Measurements from ENCODE around the gene UGDH.
"Not testable (repeated sequence)": the region's sequence is repeated elsewhere in the genome, so short reads cannot be mapped to it uniquely, and the experiment has no call there.

UGDH gene

GRCh38 chr4:39476187-39476895 is 50.9 kb downstream of the UGDH start:
- Histone ChIP-seq H3K27me3 (ENCODE audit: control insufficient read depth in 5 of 5, insufficient read depth in 4 of 5, low read length in 5 of 5) (no peaks in the 10 kb centered on the region), H3K36me3 (ENCODE audit: control insufficient read depth in 5 of 5, insufficient read depth in 5 of 5, low read length in 5 of 5) (peaks cover 7 to 23% (median 12%) of the 10 kb centered on the region in 5 donors), H3K9me3 (ENCODE audit: control insufficient read depth in 5 of 5, low read length in 5 of 5) (no peaks in the 10 kb centered on the region), H3K4me3 (ENCODE audit: low read depth in 1 of 5, low read length in 5 of 5) (no peak overlapping the region), H3K9ac (ENCODE audit: low read length in 5 of 5) (no peak overlapping the region), H3K27ac (ENCODE audit: low read depth, low read length) (no peak overlapping the region), H3K4me1 (ENCODE audit: control insufficient read depth in 5 of 5, insufficient read depth in 5 of 5, low read length in 5 of 5) (peaks cover 0 to 5% (median 0%) of the 10 kb centered on the region in 5 donors)

- no peak overlapping the region for H3K4me3 ChIP-seq (ENCODE audit: low read depth in 1 of 5, low read length in 5 of 5)
- peaks cover 0 to 11% (median 8%) of the 10 kb centered on the region in 5 donors for H3K4me1 ChIP-seq (ENCODE audit: control insufficient read depth in 5 of 5, insufficient read depth in 5 of 5, low read length in 5 of 5)
- H3K9ac ChIP-seq (ENCODE audit: low read length in 5 of 5): no peak overlapping the region
- no peak overlapping the region for H3K27ac ChIP-seq (ENCODE audit: low read depth, low read length)
- peaks cover 7 to 17% (median 13%) of the 10 kb centered on the region in 5 donors for H3K36me3 ChIP-seq (ENCODE audit: control insufficient read depth in 5 of 5, insufficient read depth in 5 of 5, low read length in 5 of 5)
- no peaks in the 10 kb centered on the region for H3K9me3 ChIP-seq (ENCODE audit: control insufficient read depth in 5 of 5, low read length in 5 of 5)
- no peaks in the 10 kb centered on the region for H3K27me3 ChIP-seq (ENCODE audit: control insufficient read depth in 5 of 5, insufficient read depth in 4 of 5, low read length in 5 of 5)
These were observed 54.8 kb downstream of the UGDH start for GRCh38 chr4:39472396-39472795.

GRCh38 chr4:39470402-39470801 is 56.8 kb downstream of the UGDH start:
- Histone ChIP-seq H3K27me3 (ENCODE audit: control insufficient read depth in 5 of 5, insufficient read depth in 4 of 5, low read length in 5 of 5) (no peaks in the 10 kb centered on the region), H3K27ac (ENCODE audit: low read depth, low read length) (peak overlapping the region; percentile 69), H3K4me1 (ENCODE audit: control insufficient read depth in 5 of 5, insufficient read depth in 5 of 5, low read length in 5 of 5) (peaks cover 0 to 11% (median 8%) of the 10 kb centered on the region in 5 donors), H3K4me3 (ENCODE audit: low read depth in 1 of 5, low read length in 5 of 5) (no peak overlapping the region), H3K9me3 (ENCODE audit: control insufficient read depth in 5 of 5, low read length in 5 of 5) (no peaks in the 10 kb centered on the region), H3K9ac (ENCODE audit: low read length in 5 of 5) (no peak overlapping the region), H3K36me3 (ENCODE audit: control insufficient read depth in 5 of 5, insufficient read depth in 5 of 5, low read length in 5 of 5) (peaks cover 4 to 12% (median 7%) of the 10 kb centered on the region in 5 donors)

DNA sequence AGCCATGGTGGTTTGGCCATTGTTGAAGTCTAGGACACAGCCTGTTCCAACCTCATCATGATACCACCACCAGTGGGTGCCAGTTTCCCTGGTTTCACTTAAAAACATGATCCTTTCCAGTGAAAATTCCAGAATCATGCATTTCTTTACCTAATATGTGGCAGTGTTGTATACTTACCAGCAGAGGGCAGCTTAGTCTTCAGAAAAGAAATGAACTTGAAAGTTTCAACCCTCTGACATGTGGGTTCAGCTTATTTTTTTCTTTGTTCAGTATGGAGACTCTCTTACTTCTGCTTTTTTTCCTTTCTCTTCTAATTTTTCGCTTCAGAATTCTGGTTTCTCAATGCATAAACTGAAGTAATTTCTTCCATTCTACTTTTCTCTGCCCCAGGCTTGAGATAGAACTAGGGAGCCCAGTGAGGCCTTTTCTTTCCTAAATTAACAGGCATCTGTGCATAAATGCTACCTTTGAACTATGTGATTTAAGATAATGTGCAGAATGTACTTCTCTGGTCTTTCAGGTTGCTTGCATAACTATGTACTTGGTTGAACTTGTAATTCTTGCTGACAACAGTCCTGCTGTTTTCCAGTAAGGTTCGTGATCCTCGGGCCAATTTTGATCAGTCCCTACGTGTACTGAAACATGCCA is 57.7 kb downstream of the UGDH start:
- Histone ChIP-seq H3K27ac (ENCODE audit: low read depth, low read length) (peak overlapping the region; percentile 69), H3K9me3 (ENCODE audit: control insufficient read depth in 5 of 5, low read length in 5 of 5) (no peaks in the 10 kb centered on the region), H3K4me3 (ENCODE audit: low read depth in 1 of 5, low read length in 5 of 5) (no peak overlapping the region), H3K9ac (ENCODE audit: low read length in 5 of 5) (peak overlapping the region in 3 of 5 donors; percentile 19 to 74 (median 24)), H3K4me1 (ENCODE audit: control insufficient read depth in 5 of 5, insufficient read depth in 5 of 5, low read length in 5 of 5) (peaks cover 0 to 11% (median 8%) of the 10 kb centered on the region in 5 donors), H3K36me3 (ENCODE audit: control insufficient read depth in 5 of 5, insufficient read depth in 5 of 5, low read length in 5 of 5) (peaks cover 9 to 18% (median 13%) of the 10 kb centered on the region in 5 donors), H3K27me3 (ENCODE audit: control insufficient read depth in 5 of 5, insufficient read depth in 4 of 5, low read length in 5 of 5) (no peaks in the 10 kb centered on the region)

- peaks cover 11 to 30% (median 27%) of the 10 kb centered on the region in 5 donors for H3K36me3 ChIP-seq (ENCODE audit: control insufficient read depth in 5 of 5, insufficient read depth in 5 of 5, low read length in 5 of 5)
- H3K9ac ChIP-seq (ENCODE audit: low read length in 5 of 5): peak overlapping the region in 1 of 5 donors; percentile 39
- H3K4me1 ChIP-seq (ENCODE audit: control insufficient read depth in 5 of 5, insufficient read depth in 5 of 5, low read length in 5 of 5): peaks cover 0 to 10% (median 8%) of the 10 kb centered on the region in 5 donors
- no peaks in the 10 kb centered on the region for H3K9me3 ChIP-seq (ENCODE audit: control insufficient read depth in 5 of 5, low read length in 5 of 5)
- no peaks in the 10 kb centered on the region for H3K27me3 ChIP-seq (ENCODE audit: control insufficient read depth in 5 of 5, insufficient read depth in 4 of 5, low read length in 5 of 5)
- no peak overlapping the region for H3K27ac ChIP-seq (ENCODE audit: low read depth, low read length)
- no peak overlapping the region for H3K4me3 ChIP-seq (ENCODE audit: low read depth in 1 of 5, low read length in 5 of 5)
These were observed 59.8 kb downstream of the UGDH start for GRCh38 chr4:39467464-39467863.

GRCh38 chr4:39466747-39467146 is 60.5 kb downstream of the UGDH start:
- Histone ChIP-seq H3K9ac (ENCODE audit: low read length in 5 of 5) (peak overlapping the region in 2 of 5 donors; percentile 13 to 20), H3K4me3 (ENCODE audit: low read depth in 1 of 5, low read length in 5 of 5) (no peak overlapping the region), H3K4me1 (ENCODE audit: control insufficient read depth in 5 of 5, insufficient read depth in 5 of 5, low read length in 5 of 5) (peaks cover 0 to 10% (median 7%) of the 10 kb centered on the region in 5 donors), H3K9me3 (ENCODE audit: control insufficient read depth in 5 of 5, low read length in 5 of 5) (no peaks in the 10 kb centered on the region), H3K36me3 (ENCODE audit: control insufficient read depth in 5 of 5, insufficient read depth in 5 of 5, low read length in 5 of 5) (peaks cover 11 to 30% (median 26%) of the 10 kb centered on the region in 5 donors), H3K27ac (ENCODE audit: low read depth, low read length) (no peak overlapping the region), H3K27me3 (ENCODE audit: control insufficient read depth in 5 of 5, insufficient read depth in 4 of 5, low read length in 5 of 5) (no peaks in the 10 kb centered on the region)

DNA sequence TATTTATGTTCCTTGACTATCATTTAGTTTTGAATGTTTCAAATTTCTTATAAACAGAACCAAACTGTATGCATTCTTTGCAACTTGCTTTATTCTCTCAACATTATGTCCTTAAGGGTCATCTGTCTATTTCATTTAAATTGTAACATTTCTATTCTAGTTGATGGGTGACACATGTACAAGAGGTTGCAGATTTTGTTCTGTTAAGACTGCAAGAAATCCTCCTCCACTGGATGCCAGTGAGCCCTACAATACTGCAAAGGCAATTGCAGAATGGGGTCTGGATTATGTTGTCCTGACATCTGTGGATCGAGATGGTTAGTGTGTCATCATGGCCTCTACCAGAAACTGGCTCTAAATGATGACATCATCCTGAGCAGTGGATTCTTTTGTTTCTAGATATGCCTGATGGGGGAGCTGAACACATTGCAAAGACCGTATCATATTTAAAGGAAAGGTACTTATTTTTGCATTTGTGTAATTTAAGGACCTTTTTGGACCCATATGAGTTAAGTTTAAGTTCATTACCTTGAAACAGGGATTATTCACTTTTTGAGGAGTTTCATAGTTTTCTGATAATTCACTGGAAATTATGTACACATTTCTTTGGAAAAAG is 62.2 kb downstream of the UGDH start:
- Histone ChIP-seq H3K36me3 (ENCODE audit: control insufficient read depth in 5 of 5, insufficient read depth in 5 of 5, low read length in 5 of 5) (peaks cover 18 to 36% (median 30%) of the 10 kb centered on the region in 5 donors), H3K4me3 (ENCODE audit: low read depth in 1 of 5, low read length in 5 of 5) (no peak overlapping the region), H3K9me3 (ENCODE audit: control insufficient read depth in 5 of 5, low read length in 5 of 5) (no peaks in the 10 kb centered on the region), H3K27ac (ENCODE audit: low read depth, low read length) (no peak overlapping the region), H3K4me1 (ENCODE audit: control insufficient read depth in 5 of 5, insufficient read depth in 5 of 5, low read length in 5 of 5) (peaks cover 0 to 9% (median 7%) of the 10 kb centered on the region in 5 donors), H3K9ac (ENCODE audit: low read length in 5 of 5) (no peak overlapping the region), H3K27me3 (ENCODE audit: control insufficient read depth in 5 of 5, insufficient read depth in 4 of 5, low read length in 5 of 5) (no peaks in the 10 kb centered on the region)

- H3K27ac ChIP-seq (ENCODE audit: low read depth, low read length): peak within 1 kb of the TSS; percentile 98
- H3K4me3 ChIP-seq (ENCODE audit: low read depth in 1 of 5, low read length in 5 of 5): peak within 1 kb of the TSS; percentile 87 to 99 (median 93)
- no peaks in the 10 kb centered on the region for H3K9me3 ChIP-seq (ENCODE audit: control insufficient read depth in 5 of 5, low read length in 5 of 5)
- H3K9ac ChIP-seq (ENCODE audit: low read length in 5 of 5): peak within 1 kb of the TSS; percentile 97 to 100 (median 98)
- H3K27me3 ChIP-seq (ENCODE audit: control insufficient read depth in 5 of 5, insufficient read depth in 4 of 5, low read length in 5 of 5): no peaks in the 10 kb centered on the region
- peaks cover 5 to 40% (median 37%) of the 10 kb centered on the region in 5 donors for H3K4me1 ChIP-seq (ENCODE audit: control insufficient read depth in 5 of 5, insufficient read depth in 5 of 5, low read length in 5 of 5)
- H3K36me3 ChIP-seq (ENCODE audit: control insufficient read depth in 5 of 5, insufficient read depth in 5 of 5, low read length in 5 of 5): peaks cover 34 to 53% (median 47%) of the 10 kb centered on the region in 5 donors
These were observed 68.5 kb downstream of the UGDH start, which contains the start of the genes LIAS and RPL9 for GRCh38 chr4:39458505-39459300. Gene LIAS (plus strand): TSS chr4:39459056. CDS start chr4:39459118, 62 bp downstream. Gene RPL9 (minus strand): TSS chr4:39458922. CDS start chr4:39458439, 483 bp downstream.

- H3K27me3 ChIP-seq (ENCODE audit: control insufficient read depth in 5 of 5, insufficient read depth in 4 of 5, low read length in 5 of 5); H3K9me3 ChIP-seq (ENCODE audit: control insufficient read depth in 5 of 5, low read length in 5 of 5): not testable (repeated sequence)
- Histone ChIP-seq H3K9ac (ENCODE audit: low read length in 5 of 5) (peak overlapping the region; percentile 97 to 100 (median 98)), H3K36me3 (ENCODE audit: control insufficient read depth in 5 of 5, insufficient read depth in 5 of 5, low read length in 5 of 5) (peaks cover 38 to 53% (median 47%) of the 10 kb centered on the region in 5 donors), H3K4me3 (ENCODE audit: low read depth in 1 of 5, low read length in 5 of 5) (peak overlapping the region; percentile 87 to 99 (median 93)), H3K27ac (ENCODE audit: low read depth, low read length) (peak overlapping the region; percentile 98), H3K4me1 (ENCODE audit: control insufficient read depth in 5 of 5, insufficient read depth in 5 of 5, low read length in 5 of 5) (peaks cover 5 to 40% (median 37%) of the 10 kb centered on the region in 5 donors)
These were observed 69.1 kb downstream of the UGDH start for GRCh38 chr4:39458161-39458504.
